ENCODE data around the gene THNSL1. TPM values are rescaled to one million over a fixed set of nuclear protein-coding genes. Genes with fewer than 3 reads are reported as not detected.

Gene THNSL1
- total and polyA plus RNA-seq, 2 donors from 2014 or later = 5.4 to 7.9 TPM

DNA sequence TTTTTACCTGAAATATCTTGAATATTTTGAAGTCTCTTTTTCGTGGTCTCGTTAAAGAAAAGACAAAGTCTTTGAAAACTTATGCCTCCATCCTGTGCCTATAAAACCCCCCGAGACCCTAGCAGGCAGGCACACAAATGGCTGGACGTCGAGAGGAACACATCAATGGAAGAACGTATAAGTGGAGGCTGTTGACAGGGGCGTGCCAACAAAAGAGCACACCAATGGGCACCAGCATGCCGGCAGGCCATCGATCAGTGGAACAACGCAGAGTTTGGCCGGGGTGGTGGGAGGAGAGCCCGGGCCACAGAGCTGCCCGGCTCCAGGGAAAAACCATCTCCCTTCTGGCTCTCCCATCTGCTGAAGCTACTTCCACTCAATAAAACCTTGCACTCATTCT lies 25.1 kb upstream of the THNSL1 start:
- DNase-seq (no peak), FAIRE-seq (no peak)
- no peaks in the 10 kb centered on the region for H3K27me3 ChIP-seq (ENCODE audit: control insufficient read depth, insufficient read depth, low read length)
- no peak overlapping the region for H3K27ac ChIP-seq (ENCODE audit: low read depth in 2 of 2, low read length in 2 of 2)
- H3K9ac ChIP-seq (ENCODE audit: low read length in 3 of 3) = no peak overlapping the region
- intact Hi-C loops (cut with DNase I) = no loop called here
- no peaks in the 10 kb centered on the region for H3K36me3 ChIP-seq (ENCODE audit: control insufficient read depth in 2 of 3, insufficient read depth in 3 of 3, low read length in 3 of 3)
- no peak overlapping the region for H3K4me3 ChIP-seq (ENCODE audit: low read length in 3 of 3)
- no peak for TF ChIP-seq CTCF (IDR thresholded peaks at IDR 0.05; ENCODE audit: borderline replicate concordance, extremely low read depth, insufficient read depth)
- H3K4me1 ChIP-seq (ENCODE audit: control insufficient read depth in 2 of 3, insufficient read depth in 2 of 3, low read depth in 1 of 3, low read length in 3 of 3) = no peaks in the 10 kb centered on the region
- H3K9me3 ChIP-seq (ENCODE audit: control insufficient read depth in 2 of 3, insufficient read depth in 1 of 3, low read length in 3 of 3) = no peaks in the 10 kb centered on the region

- no peaks in the 10 kb centered on the region for H3K9me3 ChIP-seq (ENCODE audit: control insufficient read depth in 2 of 3, insufficient read depth in 1 of 3, low read length in 3 of 3)
- no peaks in the 10 kb centered on the region for H3K27me3 ChIP-seq (ENCODE audit: control insufficient read depth, insufficient read depth, low read length)
- DNase-seq = no peak
- no peak for FAIRE-seq
- H3K4me3 ChIP-seq (ENCODE audit: low read length in 3 of 3) = no peak overlapping the region
- H3K27ac ChIP-seq (ENCODE audit: low read depth in 2 of 2, low read length in 2 of 2) = no peak overlapping the region
- H3K36me3 ChIP-seq (ENCODE audit: control insufficient read depth in 2 of 3, insufficient read depth in 3 of 3, low read length in 3 of 3) = no peaks in the 10 kb centered on the region
- no peak overlapping the region for H3K9ac ChIP-seq (ENCODE audit: low read length in 3 of 3)
- intact Hi-C loops (cut with DNase I) = no loop called here
- TF ChIP-seq CTCF (IDR thresholded peaks at IDR 0.05; ENCODE audit: borderline replicate concordance, extremely low read depth, insufficient read depth) = no peak
- no peaks in the 10 kb centered on the region for H3K4me1 ChIP-seq (ENCODE audit: control insufficient read depth in 2 of 3, insufficient read depth in 2 of 3, low read depth in 1 of 3, low read length in 3 of 3)
Measured at GRCh38 chr10:24992512-24993133, 23.8 kb upstream of the THNSL1 start.

GRCh38 chr10:24993237-24993958 lies 23.0 kb upstream of the THNSL1 start:
- Histone ChIP-seq H3K9me3 (ENCODE audit: control insufficient read depth in 2 of 3, insufficient read depth in 1 of 3, low read length in 3 of 3) (no peaks in the 10 kb centered on the region), H3K4me1 (ENCODE audit: control insufficient read depth in 2 of 3, insufficient read depth in 2 of 3, low read depth in 1 of 3, low read length in 3 of 3) (no peaks in the 10 kb centered on the region), H3K36me3 (ENCODE audit: control insufficient read depth in 2 of 3, insufficient read depth in 3 of 3, low read length in 3 of 3) (no peaks in the 10 kb centered on the region), H3K27ac (ENCODE audit: low read depth in 2 of 2, low read length in 2 of 2) (no peak overlapping the region), H3K27me3 (ENCODE audit: control insufficient read depth, insufficient read depth, low read length) (no peaks in the 10 kb centered on the region), H3K9ac (ENCODE audit: low read length in 3 of 3) (no peak overlapping the region), H3K4me3 (ENCODE audit: low read length in 3 of 3) (no peak overlapping the region)
- DNase-seq (peak in 2 of 5 donors; percentile 11 to 14), FAIRE-seq (no peak)
- TF ChIP-seq CTCF (IDR thresholded peaks at IDR 0.05; ENCODE audit: borderline replicate concordance, extremely low read depth, insufficient read depth) = no peak
- intact Hi-C loops (cut with DNase I) = no loop called here

Measured in kidney (tissue), 14 donors.